ENCODE measurements around the gene KCNQ5. TPM values are rescaled to one million over a fixed set of nuclear protein-coding genes. Genes with fewer than 3 reads are reported as not detected.

Gene KCNQ5
- total RNA-seq, 1 donor from 2014 or later = 2.1 TPM

DNA sequence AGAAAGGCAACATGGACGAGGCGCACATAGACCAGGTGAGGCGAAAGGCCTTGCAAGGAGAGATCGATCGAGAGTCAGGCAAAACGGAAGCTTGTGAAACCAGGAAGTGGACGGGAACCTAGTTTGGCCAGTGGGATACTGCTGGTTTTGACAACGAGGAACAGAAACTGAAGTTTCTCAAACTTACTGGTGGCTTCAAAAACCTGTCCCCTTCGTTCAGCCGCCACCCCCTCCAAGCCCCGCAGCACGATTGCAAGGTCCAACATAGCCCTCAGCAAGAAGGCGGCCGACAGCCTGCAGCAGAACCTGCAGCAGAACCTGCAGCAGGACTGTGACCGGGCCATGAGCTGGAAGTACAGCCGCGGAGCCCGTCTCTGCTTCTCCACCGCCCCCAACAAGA, 365.4 kb downstream of the KCNQ5 start:
- DNase-seq (ENCODE audit: low read depth) (no peak), FAIRE-seq (no peak)
- Histone ChIP-seq H3K27me3 (ENCODE audit: control insufficient read depth, insufficient read depth, low read length) (no peaks in the 10 kb centered on the region), H3K36me3 (ENCODE audit: control insufficient read depth, insufficient read depth, low read length) (no peaks in the 10 kb centered on the region), H3K4me3 (ENCODE audit: low read depth, low read length) (no peak overlapping the region)
- no peak for TF ChIP-seq CTCF (IDR thresholded peaks at IDR 0.05; ENCODE audit: insufficient read depth, low read length, severe bottlenecking)

- TF ChIP-seq CTCF (IDR thresholded peaks at IDR 0.05; ENCODE audit: insufficient read depth, low read length, severe bottlenecking) = no peak
- no peaks in the 10 kb centered on the region for H3K36me3 ChIP-seq (ENCODE audit: control insufficient read depth, insufficient read depth, low read length)
- H3K27me3 ChIP-seq (ENCODE audit: control insufficient read depth, insufficient read depth, low read length) = no peaks in the 10 kb centered on the region
- H3K4me3 ChIP-seq (ENCODE audit: low read depth, low read length) = no peak overlapping the region
- no peak for DNase-seq (ENCODE audit: low read depth)
- FAIRE-seq = peak; percentile 62
Measured at GRCh38 chr6:72999995-73000394, 378.1 kb downstream of the KCNQ5 start.

GRCh38 chr6:73000460-73000859, 378.6 kb downstream of the KCNQ5 start:
- Histone ChIP-seq H3K4me3 (ENCODE audit: low read depth, low read length) (no peak overlapping the region), H3K27me3 (ENCODE audit: control insufficient read depth, insufficient read depth, low read length) (no peaks in the 10 kb centered on the region), H3K36me3 (ENCODE audit: control insufficient read depth, insufficient read depth, low read length) (no peaks in the 10 kb centered on the region)
- DNase-seq (ENCODE audit: low read depth) (no peak), FAIRE-seq (no peak)
- TF ChIP-seq CTCF (IDR thresholded peaks at IDR 0.05; ENCODE audit: insufficient read depth, low read length, severe bottlenecking) = no peak

GRCh38 chr6:73002588-73002987, 380.7 kb downstream of the KCNQ5 start:
- Histone ChIP-seq H3K4me3 (ENCODE audit: low read depth, low read length) (no peak overlapping the region), H3K36me3 (ENCODE audit: control insufficient read depth, insufficient read depth, low read length) (no peaks in the 10 kb centered on the region), H3K27me3 (ENCODE audit: control insufficient read depth, insufficient read depth, low read length) (no peaks in the 10 kb centered on the region)
- DNase-seq (ENCODE audit: low read depth) (no peak), FAIRE-seq (no peak)
- TF ChIP-seq CTCF (IDR thresholded peaks at IDR 0.05; ENCODE audit: insufficient read depth, low read length, severe bottlenecking) = no peak

GRCh38 chr6:73003302-73003701, 381.4 kb downstream of the KCNQ5 start:
- Histone ChIP-seq H3K36me3 (ENCODE audit: control insufficient read depth, insufficient read depth, low read length) (no peaks in the 10 kb centered on the region), H3K27me3 (ENCODE audit: control insufficient read depth, insufficient read depth, low read length) (no peaks in the 10 kb centered on the region), H3K4me3 (ENCODE audit: low read depth, low read length) (no peak overlapping the region)
- no peak for DNase-seq (ENCODE audit: low read depth)
- FAIRE-seq = no peak
- no peak for TF ChIP-seq CTCF (IDR thresholded peaks at IDR 0.05; ENCODE audit: insufficient read depth, low read length, severe bottlenecking)

DNA sequence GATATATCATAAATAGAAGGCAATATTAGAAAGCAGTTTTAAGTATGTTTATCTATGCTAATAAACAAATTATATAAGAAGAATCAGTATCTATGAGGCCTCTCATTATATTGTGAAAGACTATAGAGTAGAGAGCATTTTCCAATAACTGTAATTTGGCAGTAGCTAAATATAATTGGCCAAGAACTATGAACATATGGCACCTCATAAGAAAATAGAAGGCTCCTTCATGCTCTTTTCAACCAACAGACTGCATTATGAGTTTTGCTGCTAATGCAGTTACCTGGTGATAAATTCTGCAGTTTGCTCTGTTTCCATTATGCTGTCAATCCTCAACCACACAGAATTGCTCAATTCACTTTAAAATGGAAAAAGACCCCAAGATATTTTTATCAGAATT, 382.4 kb downstream of the KCNQ5 start:
- Histone ChIP-seq H3K4me3 (ENCODE audit: low read depth, low read length) (no peak overlapping the region), H3K36me3 (ENCODE audit: control insufficient read depth, insufficient read depth, low read length) (no peaks in the 10 kb centered on the region), H3K27me3 (ENCODE audit: control insufficient read depth, insufficient read depth, low read length) (no peaks in the 10 kb centered on the region)
- TF ChIP-seq CTCF (IDR thresholded peaks at IDR 0.05; ENCODE audit: insufficient read depth, low read length, severe bottlenecking) = no peak
- no peak for FAIRE-seq
- no peak for DNase-seq (ENCODE audit: low read depth)

Measured in bronchial epithelial cell (primary cell).